NCI-H1092 treated with DMSO at 0.1 percent for 48 hours (cell line): ENCODE data around the gene IL18RAP.

Source experiments
- DNase-seq: peaks from one replicate; lab custom pipeline; 2025; lab: John Stamatoyannopoulos, UW

The IL18RAP gene

DNA sequence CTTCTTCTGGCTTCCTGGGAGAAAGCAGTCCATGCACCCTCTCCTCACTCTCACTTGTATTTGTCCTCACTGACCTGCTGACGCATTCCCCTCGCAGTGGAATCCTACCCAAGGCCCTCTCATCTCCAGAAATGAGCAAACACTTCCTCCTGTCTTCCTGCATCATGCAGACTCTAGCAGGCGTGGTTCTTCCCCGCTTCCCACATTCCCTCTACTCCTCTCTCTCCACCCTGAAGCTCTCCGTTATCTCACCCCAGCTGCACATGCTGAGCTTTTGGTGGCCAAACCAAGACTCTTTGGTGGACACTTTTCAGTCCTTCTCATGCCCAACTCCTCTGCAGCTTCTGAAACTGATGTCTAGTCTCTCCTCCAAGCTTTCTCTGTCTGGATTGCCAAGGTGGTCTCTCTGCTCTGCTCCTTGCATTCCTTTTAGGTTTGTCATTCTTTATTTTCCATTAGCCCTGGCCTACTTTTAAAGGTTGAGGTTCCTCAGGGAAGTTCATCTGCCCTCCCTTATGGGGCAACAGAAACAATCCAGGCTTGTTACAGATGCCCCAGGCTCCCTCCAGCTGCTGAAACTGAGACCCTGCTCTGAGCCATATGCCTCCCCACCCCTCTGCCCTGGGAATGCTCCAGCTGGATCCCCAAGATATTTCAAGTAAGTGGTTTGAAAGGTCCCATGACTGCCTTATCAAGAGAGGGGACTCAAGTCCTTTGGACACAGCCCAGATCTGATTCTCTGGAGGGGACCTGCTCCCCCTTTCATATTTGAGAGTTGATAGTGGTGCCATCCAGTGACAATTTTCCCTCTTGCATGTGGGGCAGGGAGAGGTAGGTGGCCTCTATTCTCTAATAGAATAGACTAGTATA lies 835 bp upstream of the IL18RAP start:
- no peak for DNase-seq

DNA sequence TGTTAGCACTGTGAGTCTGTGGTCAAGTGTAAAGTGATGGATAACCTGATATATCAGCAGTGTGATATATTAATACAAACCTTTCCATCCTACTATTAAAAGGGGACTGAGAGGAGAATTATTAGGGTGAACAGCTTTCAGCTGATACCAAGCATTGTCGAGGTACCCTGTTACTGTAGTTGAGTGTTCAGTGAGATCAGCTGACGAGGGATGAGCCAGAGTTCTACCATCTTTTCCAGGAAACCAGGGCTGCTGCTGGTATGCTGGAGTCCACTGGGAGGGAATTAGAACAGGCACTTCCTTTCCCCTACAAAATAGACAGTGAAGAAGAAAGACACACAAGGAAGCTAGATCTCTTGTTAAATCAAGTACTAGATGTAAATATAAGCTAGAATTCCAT lies 408 bp downstream of the IL18RAP start:
- no peak for DNase-seq

DNA sequence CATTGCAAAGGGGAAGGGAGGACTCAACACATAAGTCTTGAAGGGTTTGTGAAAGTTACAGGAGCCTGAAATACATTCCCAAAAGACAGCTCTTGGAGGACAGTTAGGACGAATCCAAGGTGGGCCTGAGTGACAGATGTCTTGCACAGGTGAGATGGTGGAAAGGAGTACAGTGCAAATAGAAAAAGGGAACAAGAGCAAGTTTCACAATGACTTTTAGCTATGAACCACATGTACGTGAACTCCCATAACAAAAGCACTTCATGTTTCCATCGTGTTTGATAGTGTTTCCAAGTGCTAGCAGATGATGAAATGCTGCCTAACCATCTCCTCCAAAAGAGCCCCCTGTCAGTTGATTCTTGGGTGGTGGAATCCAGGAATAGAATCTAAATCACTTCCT lies 1.8 kb downstream of the IL18RAP start:
- no peak for DNase-seq

DNA sequence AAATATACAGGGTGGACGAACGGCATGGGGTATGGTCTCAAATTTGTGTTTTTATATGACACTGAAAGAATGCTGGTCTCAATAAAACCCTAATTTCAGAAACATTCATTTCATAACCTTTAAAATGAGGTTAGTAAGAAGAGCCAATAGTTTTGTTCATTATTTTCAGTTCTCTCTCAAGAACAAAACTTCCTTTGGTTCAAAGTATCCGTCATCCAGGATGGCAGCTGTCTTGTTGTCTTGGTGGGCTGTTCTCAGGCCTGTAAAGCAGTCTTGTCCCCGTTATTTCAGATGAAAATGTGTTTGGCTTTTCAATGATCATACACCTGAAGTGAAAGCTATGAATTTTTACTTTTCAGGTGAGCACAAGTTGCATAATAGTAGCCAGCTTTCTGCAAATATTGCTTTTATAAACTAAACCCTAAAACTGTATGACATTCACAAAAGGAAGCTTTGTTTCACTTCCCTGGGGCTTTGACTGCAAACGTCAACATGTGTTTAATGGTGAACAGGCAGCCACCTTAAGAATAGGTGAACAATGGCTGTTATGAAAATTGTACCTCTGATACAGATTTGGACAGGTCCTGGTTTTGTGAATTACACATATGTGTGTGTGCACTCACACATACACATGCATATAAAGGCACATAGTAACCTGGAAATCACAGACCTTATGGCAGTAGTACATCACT lies 2.6 kb downstream of the IL18RAP start:
- no peak for DNase-seq

DNA sequence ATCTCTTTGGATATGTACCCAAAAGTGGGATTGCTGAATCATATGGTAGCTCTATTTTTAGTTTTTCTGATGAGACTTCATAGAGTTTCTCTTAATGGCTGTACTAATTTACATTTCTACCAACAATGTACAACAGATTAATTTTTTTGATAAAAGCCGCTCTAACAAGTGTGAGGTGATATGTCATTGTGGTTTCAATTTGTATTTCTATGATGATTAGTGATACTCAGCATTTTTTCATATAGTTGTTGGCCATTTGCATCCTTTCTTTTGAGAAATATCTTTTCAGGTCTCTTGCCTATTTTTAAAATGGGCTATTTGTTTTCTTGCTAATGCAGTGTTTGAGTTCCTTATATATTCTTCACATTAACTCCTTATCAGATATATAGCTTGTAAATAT lies 4.3 kb downstream of the IL18RAP start:
- no peak for DNase-seq

DNA sequence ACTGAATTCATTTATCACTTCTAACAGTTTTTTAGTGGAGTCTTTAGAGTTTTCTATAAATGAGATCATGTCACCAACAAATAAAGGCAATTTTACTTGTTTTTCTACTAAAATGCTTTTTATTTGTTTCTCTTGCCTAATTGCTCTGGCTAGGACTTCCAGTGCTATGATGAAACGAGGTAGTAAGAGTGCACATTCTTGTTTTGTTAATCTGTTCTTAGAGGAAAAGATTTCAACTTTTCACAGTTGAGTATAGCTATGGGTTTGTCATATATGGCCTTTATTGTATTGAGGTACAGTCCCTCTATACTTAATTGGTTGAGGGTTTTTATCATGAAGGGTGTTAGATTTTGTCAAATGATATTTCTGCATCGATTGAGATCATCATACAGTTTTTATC lies 5.6 kb downstream of the IL18RAP start:
- DNase-seq = no peak

DNA sequence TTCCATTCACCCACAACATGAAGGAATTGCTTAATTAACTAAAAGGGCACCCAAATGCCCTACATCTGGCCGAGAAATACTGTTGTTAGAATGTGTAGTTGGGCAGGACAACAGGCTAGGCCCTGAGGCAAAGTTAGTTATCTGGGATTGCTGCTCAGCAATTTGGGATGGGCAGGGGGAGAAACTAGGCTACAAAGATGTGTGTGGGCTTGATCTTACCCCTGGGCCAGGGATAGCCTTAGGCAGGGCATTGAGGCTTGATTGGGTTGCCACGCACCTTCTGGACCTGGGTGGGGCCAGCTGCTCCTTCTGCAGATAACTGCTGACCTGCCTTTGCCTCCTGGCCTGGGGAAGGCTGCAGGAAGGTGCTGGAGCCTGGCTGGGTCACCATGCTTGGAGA lies 9.4 kb downstream of the IL18RAP start:
- DNase-seq = no peak

DNA sequence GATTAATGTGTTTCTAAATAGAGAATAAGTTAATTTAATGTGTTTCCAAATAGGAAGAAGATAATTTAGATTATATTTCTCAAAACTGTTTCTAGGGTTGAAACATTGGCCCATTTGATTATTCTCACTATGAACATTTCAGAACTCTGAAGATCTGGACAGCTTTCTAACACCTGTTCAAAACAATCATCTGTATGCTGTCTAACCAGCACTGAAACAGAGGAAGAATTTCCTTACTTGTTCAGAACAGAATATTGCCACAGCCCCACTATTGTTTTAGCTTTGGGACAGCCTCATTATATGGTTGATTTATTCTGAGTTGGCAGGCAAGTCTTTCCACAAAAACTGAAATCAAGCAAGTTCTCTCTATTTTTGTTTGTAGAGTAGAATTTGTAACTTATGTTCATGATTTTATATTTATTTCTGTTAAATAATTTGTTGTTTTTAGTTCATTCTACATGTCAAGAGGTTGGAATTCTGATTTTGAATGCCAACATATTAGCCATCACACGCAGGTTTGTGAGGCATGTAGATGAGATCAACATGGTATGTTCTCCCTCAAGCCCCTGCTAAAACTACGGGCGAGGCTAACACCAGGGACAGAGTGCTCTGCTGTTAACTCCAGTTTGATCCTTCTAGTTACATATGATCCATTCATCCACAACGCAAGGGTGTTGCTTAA lies 11.2 kb downstream of the IL18RAP start:
- DNase-seq = no peak

DNA sequence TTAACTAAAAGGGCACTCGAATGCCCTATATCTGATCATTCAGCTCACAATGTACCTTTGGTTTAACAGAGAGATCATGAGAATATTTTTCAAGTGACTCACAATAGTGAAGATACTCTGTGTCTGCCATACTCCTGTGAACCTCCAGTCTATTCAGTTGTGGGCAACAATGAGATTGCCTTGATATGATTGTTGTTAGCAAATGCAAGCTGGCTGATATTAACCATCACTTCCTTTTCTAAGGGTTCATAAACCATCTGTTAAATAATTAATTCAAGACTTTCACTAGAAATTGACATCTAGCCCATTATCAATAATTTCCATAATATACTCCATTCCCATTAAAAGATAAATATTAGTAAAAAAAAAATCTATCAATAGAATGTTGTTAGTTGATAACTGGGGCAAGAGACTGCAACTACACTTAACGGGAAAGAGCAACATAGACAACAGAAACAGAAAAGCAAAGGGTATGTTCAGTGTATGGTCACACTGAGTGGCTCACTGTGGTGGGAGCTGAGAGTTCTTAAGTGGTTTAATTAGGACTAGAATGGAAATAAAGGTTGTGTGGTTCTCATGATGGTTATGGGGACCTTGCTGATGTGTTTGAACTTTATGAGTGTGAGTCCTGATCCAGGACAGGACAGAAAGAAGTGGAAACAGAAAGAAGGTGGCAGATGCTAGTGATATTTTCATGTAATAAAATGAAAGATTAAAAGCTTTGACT lies 11.9 kb downstream of the IL18RAP start:
- DNase-seq = no peak

DNA sequence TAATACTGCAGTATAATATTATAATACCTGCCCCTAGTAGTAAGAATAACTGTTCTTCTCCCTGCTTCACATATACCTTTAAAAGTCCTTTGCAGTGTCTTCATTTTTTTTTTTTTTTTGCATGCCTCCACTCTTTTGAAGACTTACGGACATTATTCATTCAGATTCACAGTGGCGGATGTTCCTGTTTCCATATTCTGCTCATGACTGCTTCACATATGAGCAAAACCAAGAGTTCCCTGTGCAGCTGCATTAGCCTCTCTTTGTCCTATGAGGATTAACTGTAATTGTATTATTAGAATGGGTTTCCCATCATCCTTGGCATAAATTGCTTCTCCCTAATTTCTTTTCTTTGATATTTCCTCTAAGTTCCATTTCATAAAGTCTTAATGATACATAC lies 12.8 kb downstream of the IL18RAP start:
- DNase-seq = no peak

DNA sequence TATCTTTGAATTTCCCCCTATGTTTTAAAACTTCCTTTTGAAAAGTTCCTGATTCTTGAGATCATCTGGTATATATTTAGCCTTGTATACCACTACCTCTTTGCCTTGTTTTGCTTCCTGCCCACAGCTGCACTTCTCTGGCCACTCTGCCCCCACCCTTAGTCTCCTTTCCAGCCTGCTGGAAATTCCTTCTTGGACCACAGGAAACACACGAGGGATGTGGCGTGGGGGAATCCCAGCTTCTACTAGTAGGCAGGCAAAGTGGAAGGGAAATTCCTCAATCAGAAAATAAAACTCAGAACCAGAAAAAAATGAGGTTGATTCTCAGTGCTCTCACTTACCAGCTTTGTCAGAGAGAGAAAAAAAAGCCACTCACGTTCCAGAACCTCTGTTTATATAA lies 13.4 kb downstream of the IL18RAP start:
- no peak for DNase-seq

DNA sequence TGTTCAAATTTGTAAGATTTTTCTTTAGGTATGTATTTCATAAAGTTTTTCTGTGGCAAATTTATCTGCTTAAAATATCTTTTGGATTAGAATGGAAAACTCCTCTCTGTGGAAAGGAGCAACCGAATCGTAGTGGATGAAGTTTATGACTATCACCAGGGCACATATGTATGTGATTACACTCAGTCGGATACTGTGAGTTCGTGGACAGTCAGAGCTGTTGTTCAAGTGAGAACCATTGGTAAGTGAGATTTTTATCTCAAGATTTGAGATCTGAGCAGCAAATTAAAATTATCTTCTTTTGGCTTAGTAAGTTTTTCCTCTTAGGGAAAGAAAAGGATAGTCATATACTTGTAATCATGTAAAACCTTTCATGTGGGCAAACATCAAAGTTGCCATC lies 14.2 kb downstream of the IL18RAP start:
- no peak for DNase-seq

DNA sequence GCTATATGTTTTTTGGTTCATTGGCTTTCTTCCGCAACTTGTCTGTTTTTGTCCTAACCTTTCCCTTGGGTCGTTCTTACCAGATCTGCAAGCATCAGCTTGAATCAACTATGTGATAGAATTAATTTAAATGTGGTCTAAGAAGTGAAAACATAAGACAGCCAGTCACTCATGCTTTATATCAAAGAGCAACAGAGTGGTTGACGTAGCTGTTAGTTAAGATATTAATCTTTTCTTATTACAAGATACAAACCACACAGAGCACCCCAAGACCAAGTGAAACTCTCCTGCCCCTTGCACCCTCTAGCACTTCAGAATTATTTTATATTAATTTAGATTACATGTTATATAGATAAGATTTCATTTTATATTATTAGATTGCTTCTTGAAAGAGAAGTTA lies 15.2 kb downstream of the IL18RAP start:
- DNase-seq = no peak

DNA sequence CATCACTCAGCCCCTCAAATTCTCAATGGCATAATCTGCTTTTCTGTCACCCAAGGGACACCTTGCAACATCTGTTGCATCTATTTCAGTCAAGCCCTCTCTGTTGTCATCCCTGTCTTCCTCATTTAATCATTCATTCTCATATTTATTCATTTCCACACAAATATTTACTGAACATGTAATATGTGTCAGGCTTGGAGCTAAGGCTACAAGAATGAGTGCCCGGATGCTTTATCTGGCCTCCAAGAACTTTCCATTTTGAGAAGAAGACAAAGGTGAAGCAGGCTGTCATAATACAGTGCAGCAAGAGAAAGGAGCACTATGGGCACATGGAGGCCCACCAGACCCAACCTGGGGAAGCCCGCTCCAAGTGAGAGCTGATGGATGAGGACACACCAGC lies 15.6 kb downstream of the IL18RAP start:
- no peak for DNase-seq

DNA sequence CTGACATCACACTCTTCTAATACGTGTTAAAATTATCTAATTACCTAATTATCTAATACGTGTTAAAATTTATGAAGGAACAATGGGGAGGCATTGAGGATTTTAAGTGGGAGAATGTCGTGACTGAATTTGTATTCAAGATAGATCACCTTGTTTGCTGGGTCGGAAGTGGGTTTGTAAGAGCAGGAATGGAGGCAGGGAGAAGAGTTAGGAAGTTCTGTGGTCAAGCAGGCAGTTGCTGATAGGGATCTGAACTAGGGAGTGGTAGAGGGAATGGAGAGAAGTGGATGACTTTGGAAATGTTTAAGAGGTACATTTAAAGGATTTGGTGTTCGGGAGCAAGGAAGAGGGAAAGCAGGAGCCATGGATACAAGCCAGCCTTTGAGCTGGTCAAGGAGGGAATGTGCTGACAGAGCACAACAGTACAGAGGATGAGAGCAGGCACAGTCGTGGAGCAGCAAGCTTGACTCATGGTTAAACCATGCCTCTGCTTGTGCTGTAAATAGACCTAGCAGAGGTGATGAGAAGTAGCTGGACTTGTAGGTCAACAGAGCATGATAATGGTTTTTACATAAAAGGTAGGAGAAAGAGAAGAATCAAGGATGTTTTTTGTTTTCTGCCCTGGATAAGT lies 16.2 kb downstream of the IL18RAP start:
- no peak for DNase-seq

DNA sequence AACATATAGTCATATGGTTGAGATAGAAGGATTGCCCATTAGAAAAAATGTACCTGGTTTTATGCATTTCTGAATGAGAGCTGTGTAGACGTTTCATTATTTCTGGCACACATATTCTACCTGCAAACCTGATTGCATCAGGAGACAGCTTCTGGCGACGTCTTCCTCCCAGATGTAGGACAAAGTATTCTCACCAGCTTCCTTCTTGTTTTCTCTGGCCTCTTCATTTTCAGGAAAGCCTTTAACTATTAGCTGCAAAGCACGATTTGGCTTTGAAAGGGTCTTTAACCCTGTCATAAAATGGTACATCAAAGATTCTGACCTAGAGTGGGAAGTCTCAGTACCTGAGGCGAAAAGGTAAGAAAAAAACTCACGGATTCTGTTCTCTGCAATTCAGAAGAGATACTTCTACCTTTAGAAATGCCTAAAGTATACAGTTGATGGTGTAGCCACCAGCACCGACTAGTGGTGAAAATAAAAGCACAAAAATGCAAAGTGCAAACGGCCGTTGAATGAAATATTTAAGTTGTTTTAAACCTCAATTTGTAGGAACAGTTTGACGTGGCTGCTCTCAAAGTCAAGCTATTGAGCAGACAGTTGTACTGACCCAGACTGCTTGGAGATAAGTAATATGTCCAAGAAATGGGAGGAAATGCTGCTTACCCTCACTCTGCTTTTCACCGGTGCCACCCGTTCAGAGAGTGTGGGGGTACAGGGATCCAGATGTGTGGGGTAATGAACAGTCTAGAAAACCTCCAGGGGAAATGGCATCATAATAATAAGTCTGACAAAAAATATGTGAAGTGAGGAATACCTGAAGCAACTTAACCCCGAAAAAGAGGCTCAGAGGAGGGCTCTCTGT lies 20.2 kb downstream of the IL18RAP start:
- no peak for DNase-seq

DNA sequence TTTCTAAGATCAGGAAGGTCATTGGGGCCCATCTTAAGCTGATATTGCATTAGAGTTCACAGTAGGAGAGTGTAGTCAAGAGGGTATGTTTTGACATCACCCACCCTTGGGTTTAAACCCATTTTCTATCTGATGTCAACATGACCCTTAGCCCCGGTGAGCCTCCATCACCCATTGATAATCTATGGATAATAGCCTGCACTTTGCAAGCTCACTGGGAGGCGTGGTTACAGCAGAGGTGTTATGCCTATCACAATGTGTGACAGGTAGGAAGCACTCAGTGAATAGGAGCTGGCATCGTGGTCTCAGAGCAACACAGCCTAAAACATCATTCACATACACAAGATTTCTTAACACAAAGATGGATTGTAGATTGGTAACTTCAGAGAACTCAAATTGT lies 21.3 kb downstream of the IL18RAP start:
- no peak for DNase-seq

DNA sequence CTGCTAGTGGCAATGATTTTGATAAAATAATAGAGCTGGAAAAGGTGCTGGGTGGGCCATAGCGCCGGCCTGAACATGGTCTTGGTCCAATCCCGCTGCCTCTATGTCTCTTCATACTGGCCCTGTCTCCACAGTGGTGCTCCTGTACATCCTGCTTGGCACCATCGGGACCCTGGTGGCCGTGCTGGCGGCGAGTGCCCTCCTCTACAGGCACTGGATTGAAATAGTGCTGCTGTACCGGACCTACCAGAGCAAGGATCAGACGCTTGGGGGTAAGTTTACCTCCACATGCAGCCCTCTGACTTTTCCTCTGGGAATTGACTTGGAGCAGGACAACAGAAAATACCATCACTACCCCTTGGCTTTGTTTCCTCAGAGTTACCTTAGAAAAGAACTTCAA lies 24.0 kb downstream of the IL18RAP start:
- DNase-seq = no peak

DNA sequence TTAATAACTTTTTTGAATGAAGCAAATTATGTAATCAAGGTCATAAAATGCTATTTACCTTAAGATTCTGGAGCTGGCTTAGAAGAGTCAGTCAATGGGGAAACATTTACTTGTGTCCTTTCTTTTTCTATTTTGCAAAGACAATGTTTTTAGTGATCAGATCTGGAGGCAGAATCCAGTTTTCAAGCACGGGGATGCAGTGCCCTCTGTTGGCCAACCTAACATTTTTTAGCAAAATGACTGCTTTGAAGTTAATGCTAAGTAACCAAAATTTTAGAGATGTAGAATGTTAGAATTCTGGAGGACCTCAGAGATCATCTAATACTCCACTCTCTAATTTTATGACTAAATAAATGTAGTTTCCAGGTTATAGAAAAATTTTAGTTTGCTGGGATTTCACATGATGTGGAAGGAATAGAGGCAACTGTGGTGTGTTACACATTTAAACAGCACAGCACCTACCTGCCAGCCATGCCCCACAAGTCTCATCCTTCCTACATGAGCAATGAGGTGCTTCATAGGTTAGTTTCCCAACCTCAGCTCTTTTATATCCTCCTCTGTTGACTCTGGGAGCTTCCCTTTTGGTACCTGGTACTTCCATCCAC lies 26.5 kb downstream of the IL18RAP start:
- no peak for DNase-seq

DNA sequence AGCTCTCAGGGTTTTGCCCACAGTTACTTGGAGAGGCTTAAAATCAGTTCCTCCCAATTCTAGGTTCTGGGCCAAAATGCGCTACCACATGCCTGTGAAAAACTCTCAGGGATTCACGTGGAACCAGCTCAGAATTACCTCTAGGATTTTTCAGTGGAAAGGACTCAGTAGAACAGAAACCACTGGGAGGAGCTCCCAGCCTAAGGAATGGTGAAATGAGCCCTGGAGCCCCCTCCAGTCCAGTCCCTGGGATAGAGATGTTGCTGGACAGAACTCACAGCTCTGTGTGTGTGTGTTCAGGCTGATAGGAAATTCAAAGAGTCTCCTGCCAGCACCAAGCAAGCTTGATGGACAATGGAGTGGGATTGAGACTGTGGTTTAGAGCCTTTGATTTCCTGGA lies 29.0 kb downstream of the IL18RAP start:
- no peak for DNase-seq

DNA sequence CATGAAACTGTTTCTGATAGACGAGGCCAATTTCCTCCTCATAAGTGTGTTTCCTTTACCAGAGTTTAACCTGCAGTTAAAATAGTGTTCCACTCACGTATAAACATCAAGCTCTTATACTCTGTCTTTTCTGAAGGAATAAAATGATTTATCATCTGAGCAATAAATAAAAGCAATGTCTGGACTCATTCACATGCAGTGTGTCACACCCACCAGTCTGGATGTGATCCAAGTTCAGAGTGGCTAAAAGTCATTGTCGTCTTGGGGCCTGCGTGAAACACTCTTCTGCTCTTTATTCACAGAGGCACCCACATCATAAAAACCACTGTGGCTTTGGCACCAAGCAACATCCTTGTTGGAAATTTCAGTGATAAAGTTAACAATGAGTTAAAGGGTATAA lies 30.5 kb downstream of the IL18RAP start:
- no peak for DNase-seq
